C4-2B (cell line): ENCODE results near the gene PIP4K2C.

Source experiments
- ZFX ChIP-seq: fragments of 450-650 bp; IDR thresholded peaks from 2 replicates; pipeline ENCODE4 v1.6.1; 2017
- TF ChIP-seq, protein P1 (sequence below): fragments of 450-650 bp; conservative IDR thresholded peaks from 2 replicates; pipeline ENCODE4 v1.5.1; 2017; ENCODE audit warnings: mild to moderate bottlenecking

- TF ChIP-seq, protein P1, sequence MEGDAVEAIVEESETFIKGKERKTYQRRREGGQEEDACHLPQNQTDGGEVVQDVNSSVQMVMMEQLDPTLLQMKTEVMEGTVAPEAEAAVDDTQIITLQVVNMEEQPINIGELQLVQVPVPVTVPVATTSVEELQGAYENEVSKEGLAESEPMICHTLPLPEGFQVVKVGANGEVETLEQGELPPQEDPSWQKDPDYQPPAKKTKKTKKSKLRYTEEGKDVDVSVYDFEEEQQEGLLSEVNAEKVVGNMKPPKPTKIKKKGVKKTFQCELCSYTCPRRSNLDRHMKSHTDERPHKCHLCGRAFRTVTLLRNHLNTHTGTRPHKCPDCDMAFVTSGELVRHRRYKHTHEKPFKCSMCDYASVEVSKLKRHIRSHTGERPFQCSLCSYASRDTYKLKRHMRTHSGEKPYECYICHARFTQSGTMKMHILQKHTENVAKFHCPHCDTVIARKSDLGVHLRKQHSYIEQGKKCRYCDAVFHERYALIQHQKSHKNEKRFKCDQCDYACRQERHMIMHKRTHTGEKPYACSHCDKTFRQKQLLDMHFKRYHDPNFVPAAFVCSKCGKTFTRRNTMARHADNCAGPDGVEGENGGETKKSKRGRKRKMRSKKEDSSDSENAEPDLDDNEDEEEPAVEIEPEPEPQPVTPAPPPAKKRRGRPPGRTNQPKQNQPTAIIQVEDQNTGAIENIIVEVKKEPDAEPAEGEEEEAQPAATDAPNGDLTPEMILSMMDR = no peak
- no peak for TF ChIP-seq ZFX
Observed at GRCh38 chr12:57571926-57572762, 18.8 kb upstream of the PIP4K2C start.
